GM10248 (cell line): ENCODE measurements around the gene HMGCL.

ENCODE experiments used
- CTCF ChIA-PET: fragments of 300-600 bp; sonication (Branson Sonifier 250); formaldehyde crosslinking; extraction: SDS; loops from one replicate; lab custom pipeline; 2021; ENCODE audit warnings: antibody characterized with exemption; lab: Yijun Ruan, JAX
- POLR2A ChIA-PET: fragments of 350-650 bp; sonication (Branson Sonifier 250); formaldehyde crosslinking; extraction: SDS; loops from one replicate; lab custom pipeline; 2020; ENCODE audit warnings: antibody characterized with exemption; lab: Yijun Ruan, JAX
- DNase-seq: peaks from one replicate; pipeline ENCODE4 v3.0.0; 2012; ENCODE audit errors: extremely low spot score
- TF ChIP-seq, protein P1 (sequence below): IDR thresholded peaks from 2 replicates; pipeline ENCODE4 v1.5.1; 2012; ENCODE audit warnings: mild to moderate bottlenecking, low read depth; ENCODE audit errors: extremely low read depth, missing control alignments, control extremely low read depth

Gene HMGCL

GRCh38 chr1:23825762-23826522 lies 713 bp upstream of the HMGCL start:
- CTCF ChIA-PET: interaction anchor here (0.7 to 14.2 kb wide), 4 partner anchors 16 to 202 kb away, joined by 3 to 185 read pairs (median 10); no protein-coding TSS in a partner anchor
- TF ChIP-seq, protein P1, sequence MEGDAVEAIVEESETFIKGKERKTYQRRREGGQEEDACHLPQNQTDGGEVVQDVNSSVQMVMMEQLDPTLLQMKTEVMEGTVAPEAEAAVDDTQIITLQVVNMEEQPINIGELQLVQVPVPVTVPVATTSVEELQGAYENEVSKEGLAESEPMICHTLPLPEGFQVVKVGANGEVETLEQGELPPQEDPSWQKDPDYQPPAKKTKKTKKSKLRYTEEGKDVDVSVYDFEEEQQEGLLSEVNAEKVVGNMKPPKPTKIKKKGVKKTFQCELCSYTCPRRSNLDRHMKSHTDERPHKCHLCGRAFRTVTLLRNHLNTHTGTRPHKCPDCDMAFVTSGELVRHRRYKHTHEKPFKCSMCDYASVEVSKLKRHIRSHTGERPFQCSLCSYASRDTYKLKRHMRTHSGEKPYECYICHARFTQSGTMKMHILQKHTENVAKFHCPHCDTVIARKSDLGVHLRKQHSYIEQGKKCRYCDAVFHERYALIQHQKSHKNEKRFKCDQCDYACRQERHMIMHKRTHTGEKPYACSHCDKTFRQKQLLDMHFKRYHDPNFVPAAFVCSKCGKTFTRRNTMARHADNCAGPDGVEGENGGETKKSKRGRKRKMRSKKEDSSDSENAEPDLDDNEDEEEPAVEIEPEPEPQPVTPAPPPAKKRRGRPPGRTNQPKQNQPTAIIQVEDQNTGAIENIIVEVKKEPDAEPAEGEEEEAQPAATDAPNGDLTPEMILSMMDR: no peak
- DNase-seq: peak; percentile 77
- POLR2A ChIA-PET: interaction anchor here (0.6 to 1.2 kb wide), 5 partner anchors 14 to 130 kb away, joined by 3 to 9 read pairs (median 4); no protein-coding TSS in a partner anchor

GRCh38 chr1:23824711-23825075 lies 536 bp downstream of the HMGCL start:
- TF ChIP-seq, protein P1: no peak
- CTCF ChIA-PET: interaction anchor here (0.6 to 14.2 kb wide), 7 partner anchors 13 to 133 kb away, joined by 3 to 185 read pairs (median 3); partner anchors contain the start of gene RPL11
- DNase-seq: no peak
- POLR2A ChIA-PET: interaction anchor here (0.6 to 1.2 kb wide), 2 partner anchors 15 to 201 kb away, joined by 4 to 5 read pairs; no protein-coding TSS in a partner anchor

DNA sequence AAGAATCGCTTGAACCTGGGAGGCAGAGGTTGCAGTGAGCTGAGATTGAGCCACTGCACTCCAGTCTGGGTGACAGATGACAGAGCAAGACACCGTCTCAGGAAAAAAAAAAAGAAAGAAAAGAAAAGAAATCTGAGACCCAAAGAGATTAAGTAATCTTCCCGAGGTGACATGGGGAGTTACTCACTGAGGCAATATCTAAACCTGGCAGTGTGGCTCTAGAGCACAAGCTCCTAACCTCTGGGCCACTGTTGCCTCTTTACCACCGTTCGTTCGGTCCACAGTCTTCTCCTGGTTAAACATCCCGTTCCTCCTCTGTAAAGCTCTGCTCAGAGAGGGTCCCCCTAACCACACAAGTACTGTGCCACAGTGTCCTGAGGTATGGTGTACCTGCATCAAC lies 1.5 kb downstream of the HMGCL start:
- ChIA-PET POLR2A (no interaction called here), CTCF (interaction anchor here (2.3 to 14.2 kb wide), 3 partner anchors 14 to 107 kb away, joined by 6 to 185 read pairs (median 16); no protein-coding TSS in a partner anchor)
- TF ChIP-seq, protein P1: no peak
- DNase-seq: no peak

DNA sequence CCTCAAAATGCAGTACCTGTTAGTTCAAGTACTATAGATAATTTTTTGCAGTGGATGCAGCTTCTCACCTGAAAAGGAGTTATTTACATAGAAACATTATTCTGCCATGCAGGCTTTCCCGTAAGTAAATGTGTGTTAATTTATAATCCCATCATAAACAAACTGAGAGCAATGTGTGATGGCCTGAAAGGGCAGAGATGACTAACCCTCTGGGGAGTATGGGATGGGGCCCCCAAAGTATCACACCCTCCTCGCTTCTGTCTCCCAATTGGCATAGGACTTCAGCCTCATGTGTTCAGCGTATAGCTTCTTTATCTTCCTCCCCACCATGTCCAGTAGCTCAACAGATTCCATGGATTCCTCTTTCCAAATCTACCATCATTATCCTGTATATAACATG lies 7.6 kb downstream of the HMGCL start:
- POLR2A ChIA-PET: no interaction called here
- no peak for DNase-seq
- TF ChIP-seq, protein P1: no peak
- CTCF ChIA-PET: interaction anchor here (0.6 to 14.2 kb wide), 6 partner anchors 8 to 101 kb away, joined by 3 to 185 read pairs (median 4); no protein-coding TSS in a partner anchor

- ChIA-PET POLR2A (no interaction called here), CTCF (interaction anchor here (1.2 to 14.2 kb wide), 5 partner anchors 7 to 102 kb away, joined by 3 to 185 read pairs (median 6); no protein-coding TSS in a partner anchor)
- TF ChIP-seq, protein P1: no peak
- DNase-seq: no peak
Observed at GRCh38 chr1:23816906-23817305, 8.3 kb downstream of the HMGCL start.

GRCh38 chr1:23816361-23816760 lies 8.9 kb downstream of the HMGCL start:
- ChIA-PET POLR2A (interaction anchor here (0.7 kb wide), 1 partner anchor 64 kb away, joined by 3 read pairs; no protein-coding TSS in a partner anchor), CTCF (interaction anchor here (1.2 to 14.2 kb wide), 5 partner anchors 7 to 102 kb away, joined by 3 to 185 read pairs (median 6); no protein-coding TSS in a partner anchor)
- no peak for DNase-seq
- TF ChIP-seq, protein P1: no peak
